SK-N-SH treated with all-trans-retinoic acid at 6 μM for 48 hours (cell line): ENCODE data around the gene PACS1.

Experiments used
- ARNTL ChIP-seq: fragments of 450-650 bp; formaldehyde crosslinking; IDR thresholded peaks from 2 replicates; pipeline ENCODE4 v1.5.0; 2020; ENCODE audit warnings: low read depth, mild to moderate bottlenecking, moderate library complexity, borderline replicate concordance
- ESRRG ChIP-seq: fragments of 250-450 bp; sonication (Bioruptor Pico); IDR thresholded peaks from 2 replicates; pipeline ENCODE4 v1.6.1; 2021; ENCODE audit warnings: mild to moderate bottlenecking
- GLIS3 ChIP-seq: fragments of 250-450 bp; sonication (Bioruptor Pico); IDR thresholded peaks from 2 replicates; pipeline ENCODE4 v1.5.0; 2020; ENCODE audit warnings: mild to moderate bottlenecking, moderate library complexity
- PATZ1 ChIP-seq: fragments of 250-450 bp; sonication (Bioruptor Pico); IDR thresholded peaks from 2 replicates; pipeline ENCODE4 v1.8.0; 2020; ENCODE audit warnings: mild to moderate bottlenecking, moderate library complexity, borderline replicate concordance
- RARB ChIP-seq: fragments of 250-450 bp; sonication (Bioruptor Pico); IDR thresholded peaks from 2 replicates; pipeline ENCODE4 v1.8.0; 2021; ENCODE audit warnings: mild to moderate bottlenecking, moderate library complexity
- SNAI2 ChIP-seq: fragments of 250-450 bp; sonication (Bioruptor Pico); IDR thresholded peaks from 2 replicates; pipeline ENCODE4 v1.5.0; 2020; ENCODE audit warnings: mild to moderate bottlenecking, moderate library complexity
- ZFP30 ChIP-seq: fragments of 450-650 bp; formaldehyde crosslinking; IDR thresholded peaks from 2 replicates; pipeline ENCODE4 v1.5.0; 2022; ENCODE audit warnings: mild to moderate bottlenecking, moderate library complexity
- ZNF70 ChIP-seq: fragments of 450-650 bp; formaldehyde crosslinking; IDR thresholded peaks from 2 replicates; pipeline ENCODE4 v1.5.0; 2020; ENCODE audit warnings: mild to moderate bottlenecking, moderate library complexity
- TF ChIP-seq, protein P1 (sequence below): fragments of 250-450 bp; sonication (Bioruptor Pico); IDR thresholded peaks from 2 replicates; pipeline ENCODE4 v1.8.0; 2021; ENCODE audit warnings: low read depth, mild to moderate bottlenecking, moderate library complexity, borderline replicate concordance
- TF ChIP-seq, protein P2 (sequence below): fragments of 250-450 bp; sonication (Bioruptor Pico); IDR thresholded peaks from 2 replicates; pipeline ENCODE4 v1.5.1; 2021; ENCODE audit warnings: mild to moderate bottlenecking, moderate library complexity

DNA sequence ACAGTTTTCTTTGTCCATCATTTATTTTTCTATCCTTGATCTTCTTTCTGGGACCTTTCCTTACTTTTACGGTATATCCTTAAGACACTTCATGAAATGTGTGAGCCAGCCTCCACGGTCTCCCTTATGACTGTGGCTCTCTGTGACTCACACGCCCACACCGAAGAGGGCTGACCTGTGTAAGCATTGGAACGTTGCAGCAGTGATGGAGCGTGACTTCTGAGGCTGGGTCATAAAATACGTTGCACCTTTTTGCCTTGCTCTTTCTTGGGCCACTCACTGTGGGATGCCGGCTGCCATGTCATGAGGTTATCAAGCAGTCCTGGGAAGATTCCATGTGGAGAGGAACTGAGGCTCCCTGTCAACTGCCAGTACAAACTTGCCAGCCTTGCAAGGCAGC lies 102.1 kb downstream of the PACS1 start:
- no peak for TF ChIP-seq ZFP30 (CRISPR knock-in tag)
- no peak for TF ChIP-seq GLIS3
- TF ChIP-seq RARB (CRISPR knock-in tag) = no peak
- TF ChIP-seq ARNTL (CRISPR knock-in tag) = no peak
- no peak for TF ChIP-seq PATZ1
- TF ChIP-seq, protein P1, sequence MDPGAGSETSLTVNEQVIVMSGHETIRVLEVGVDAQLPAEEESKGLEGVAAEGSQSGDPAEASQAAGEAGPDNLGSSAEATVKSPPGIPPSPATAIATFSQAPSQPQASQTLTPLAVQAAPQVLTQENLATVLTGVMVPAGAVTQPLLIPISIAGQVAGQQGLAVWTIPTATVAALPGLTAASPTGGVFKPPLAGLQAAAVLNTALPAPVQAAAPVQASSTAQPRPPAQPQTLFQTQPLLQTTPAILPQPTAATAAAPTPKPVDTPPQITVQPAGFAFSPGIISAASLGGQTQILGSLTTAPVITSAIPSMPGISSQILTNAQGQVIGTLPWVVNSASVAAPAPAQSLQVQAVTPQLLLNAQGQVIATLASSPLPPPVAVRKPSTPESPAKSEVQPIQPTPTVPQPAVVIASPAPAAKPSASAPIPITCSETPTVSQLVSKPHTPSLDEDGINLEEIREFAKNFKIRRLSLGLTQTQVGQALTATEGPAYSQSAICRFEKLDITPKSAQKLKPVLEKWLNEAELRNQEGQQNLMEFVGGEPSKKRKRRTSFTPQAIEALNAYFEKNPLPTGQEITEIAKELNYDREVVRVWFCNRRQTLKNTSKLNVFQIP (CRISPR knock-in tag) = no peak
- TF ChIP-seq ZNF70 (CRISPR knock-in tag) = no peak
- TF ChIP-seq, protein P2, sequence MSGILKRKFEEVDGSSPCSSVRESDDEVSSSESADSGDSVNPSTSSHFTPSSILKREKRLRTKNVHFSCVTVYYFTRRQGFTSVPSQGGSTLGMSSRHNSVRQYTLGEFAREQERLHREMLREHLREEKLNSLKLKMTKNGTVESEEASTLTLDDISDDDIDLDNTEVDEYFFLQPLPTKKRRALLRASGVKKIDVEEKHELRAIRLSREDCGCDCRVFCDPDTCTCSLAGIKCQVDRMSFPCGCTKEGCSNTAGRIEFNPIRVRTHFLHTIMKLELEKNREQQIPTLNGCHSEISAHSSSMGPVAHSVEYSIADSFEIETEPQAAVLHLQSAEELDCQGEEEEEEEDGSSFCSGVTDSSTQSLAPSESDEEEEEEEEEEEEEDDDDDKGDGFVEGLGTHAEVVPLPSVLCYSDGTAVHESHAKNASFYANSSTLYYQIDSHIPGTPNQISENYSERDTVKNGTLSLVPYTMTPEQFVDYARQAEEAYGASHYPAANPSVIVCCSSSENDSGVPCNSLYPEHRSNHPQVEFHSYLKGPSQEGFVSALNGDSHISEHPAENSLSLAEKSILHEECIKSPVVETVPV (CRISPR knock-in tag) = no peak
- TF ChIP-seq ESRRG (CRISPR knock-in tag) = no peak
- no peak for TF ChIP-seq SNAI2 (CRISPR knock-in tag)
